Activated CD4-positive, alpha-beta T cell treated with anti-CD3 and anti-CD28 coated beads, Interleukin-2, amount 50 U/mL, for 1 hour (primary cell): ENCODE data around the gene CCDC136.

Source experiments
- DNase-seq: peaks from one replicate; pipeline ENCODE4 v3.0.0-alpha.2; 2020

CCDC136 gene

DNA sequence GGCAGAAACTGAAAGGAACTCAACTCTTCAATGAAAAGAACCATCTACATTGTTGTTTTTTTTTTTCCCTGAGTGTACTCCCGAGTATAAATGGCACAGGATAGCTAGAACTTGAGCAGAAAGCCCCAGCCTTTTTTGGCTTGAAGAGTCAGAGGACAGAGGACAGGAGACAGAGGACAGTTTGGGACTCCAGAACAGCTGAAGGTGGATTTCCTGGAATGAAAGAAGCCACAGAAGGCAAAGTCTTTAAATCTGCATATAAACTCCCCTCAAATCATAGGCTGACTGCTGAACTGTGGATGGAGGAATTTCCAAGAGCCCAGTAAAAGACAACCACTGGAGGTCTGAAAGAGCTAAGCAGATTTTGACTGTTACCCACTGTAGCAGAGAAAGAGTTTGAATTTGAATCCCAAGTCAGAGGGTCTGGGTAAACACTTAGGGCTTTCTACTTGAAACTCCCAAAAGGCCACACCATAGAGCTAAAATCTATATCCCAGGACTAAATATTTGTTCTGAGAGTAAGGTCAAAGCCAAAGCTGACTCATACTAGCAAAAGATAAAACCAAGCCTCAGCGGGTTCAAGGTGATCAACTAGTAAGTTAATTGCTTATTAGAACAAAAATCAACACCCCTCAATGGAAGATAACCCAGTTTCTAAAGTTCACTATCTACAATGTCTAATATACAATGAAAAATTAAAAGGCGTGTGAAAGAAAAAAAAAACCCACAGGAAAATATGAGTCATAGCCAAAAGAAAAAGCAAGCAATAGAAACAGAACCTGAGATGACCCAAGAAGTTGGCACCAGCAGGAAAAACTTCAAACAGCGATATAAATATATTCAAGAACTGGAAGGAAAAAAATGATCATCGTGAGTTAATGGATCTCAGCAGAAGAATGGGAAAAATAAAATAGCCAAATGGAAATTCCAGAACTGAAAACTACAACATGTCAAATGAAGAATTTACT lies 14.3 kb upstream of the CCDC136 start:
- DNase-seq: no peak

DNA sequence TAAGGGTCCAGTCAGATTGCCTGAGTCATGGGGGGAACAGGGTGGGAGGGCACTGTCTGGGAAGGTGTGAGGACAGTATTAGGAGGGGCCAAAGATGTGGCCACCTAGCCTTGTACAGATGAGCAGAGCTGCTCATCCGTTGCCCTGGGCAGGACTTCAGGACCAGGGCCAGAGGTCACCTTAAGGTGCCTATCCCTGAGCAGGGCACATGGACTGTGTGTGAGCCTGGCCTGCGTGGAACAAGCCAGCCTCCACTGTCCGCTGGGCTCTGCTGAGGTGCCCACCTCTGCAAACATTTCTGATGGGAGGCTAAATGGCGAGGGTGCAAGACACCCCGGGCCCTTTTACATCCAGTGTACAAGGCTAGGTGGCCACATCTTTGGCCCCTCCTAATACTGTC lies 12.8 kb upstream of the CCDC136 start:
- DNase-seq: no peak

DNA sequence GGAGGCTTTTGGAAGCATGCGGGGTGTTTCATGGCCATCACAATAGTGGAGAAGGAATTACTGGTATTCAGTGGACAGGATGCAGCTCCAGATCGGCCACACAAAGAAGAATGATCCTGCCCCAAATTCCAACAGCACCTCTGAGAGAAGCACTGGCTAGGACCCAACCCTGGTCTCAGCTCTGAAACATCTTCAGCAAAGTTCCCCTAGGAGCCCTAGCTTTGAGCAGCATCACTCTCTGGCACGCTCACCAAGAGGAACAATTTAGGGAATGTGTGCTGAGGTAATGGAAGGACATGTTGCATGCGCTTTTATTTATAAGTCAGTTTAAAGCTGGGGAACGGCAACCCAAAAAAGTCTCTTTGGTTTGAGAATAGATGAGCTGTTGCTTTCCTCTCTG lies 10.6 kb upstream of the CCDC136 start:
- DNase-seq: no peak

DNA sequence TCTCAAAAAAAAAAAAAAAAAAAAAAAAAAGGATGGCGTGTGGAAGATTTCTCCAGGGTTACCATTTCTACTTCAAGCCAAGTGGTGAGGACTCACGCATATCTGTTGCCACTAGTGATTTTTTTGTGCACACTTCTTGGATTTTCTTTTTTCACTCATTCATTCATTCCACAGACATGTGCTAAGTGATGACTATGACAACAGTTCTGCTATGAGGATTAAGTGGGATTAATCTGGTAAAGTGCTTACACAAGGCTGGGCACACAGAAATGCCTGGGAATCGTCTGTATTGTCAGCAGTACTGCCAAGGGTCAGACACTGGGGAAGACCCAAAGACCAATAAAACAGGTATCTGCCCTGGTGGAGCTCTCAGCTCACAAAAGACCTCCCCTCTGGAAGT lies 9.9 kb upstream of the CCDC136 start:
- DNase-seq: no peak

DNA sequence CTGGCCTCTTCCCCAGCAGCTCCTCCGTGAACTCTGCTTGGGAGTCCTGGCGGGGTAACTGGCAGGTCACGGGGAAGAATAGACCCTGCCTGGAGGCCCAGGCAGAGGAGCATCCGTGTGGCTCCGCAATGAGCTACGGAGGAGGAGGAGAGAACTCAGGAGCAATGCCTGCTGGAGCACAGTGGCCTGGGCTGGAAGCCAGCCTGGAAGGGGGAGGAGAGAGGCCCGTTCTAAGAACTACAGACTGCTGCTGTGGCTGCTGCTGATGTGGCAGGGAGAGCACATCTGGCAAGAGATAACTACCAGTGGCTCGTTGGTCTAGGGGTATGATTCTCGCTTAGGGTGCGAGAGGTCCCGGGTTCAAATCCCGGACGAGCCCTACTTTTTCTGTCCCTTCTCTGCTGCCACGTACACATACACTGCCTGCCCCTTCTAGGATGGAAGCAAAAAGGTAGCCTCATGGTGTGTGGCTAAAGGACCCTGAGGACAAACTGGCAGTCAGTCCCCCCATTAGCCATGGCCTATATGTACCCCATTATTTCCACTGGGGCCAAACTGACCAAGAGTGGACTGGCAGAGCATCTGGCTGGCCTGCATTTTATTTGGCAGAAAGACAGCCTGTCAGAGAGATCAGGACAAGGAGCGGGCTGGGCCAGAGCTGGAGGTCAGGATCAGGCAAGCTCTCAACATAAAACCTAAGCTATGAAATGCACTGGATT lies 8.5 kb upstream of the CCDC136 start:
- no peak for DNase-seq

DNA sequence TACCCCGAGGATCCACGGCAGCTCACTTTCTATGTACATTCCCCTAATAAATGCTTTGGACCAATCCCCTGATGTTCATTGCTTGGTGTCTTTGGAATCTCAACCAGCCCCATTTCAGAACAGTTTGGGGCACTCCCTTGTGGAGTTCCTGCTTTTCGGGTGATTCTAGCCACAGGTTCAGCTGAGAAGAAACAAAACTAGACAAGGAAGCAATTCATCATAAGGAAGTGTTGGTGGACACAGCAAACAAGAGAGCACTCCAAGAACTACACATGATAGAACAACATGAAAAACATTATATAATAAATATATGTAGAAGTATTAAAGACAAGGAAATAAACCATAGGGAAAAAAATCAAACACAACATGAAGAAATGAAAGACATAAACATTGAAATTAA lies 6.0 kb upstream of the CCDC136 start:
- DNase-seq: no peak

DNA sequence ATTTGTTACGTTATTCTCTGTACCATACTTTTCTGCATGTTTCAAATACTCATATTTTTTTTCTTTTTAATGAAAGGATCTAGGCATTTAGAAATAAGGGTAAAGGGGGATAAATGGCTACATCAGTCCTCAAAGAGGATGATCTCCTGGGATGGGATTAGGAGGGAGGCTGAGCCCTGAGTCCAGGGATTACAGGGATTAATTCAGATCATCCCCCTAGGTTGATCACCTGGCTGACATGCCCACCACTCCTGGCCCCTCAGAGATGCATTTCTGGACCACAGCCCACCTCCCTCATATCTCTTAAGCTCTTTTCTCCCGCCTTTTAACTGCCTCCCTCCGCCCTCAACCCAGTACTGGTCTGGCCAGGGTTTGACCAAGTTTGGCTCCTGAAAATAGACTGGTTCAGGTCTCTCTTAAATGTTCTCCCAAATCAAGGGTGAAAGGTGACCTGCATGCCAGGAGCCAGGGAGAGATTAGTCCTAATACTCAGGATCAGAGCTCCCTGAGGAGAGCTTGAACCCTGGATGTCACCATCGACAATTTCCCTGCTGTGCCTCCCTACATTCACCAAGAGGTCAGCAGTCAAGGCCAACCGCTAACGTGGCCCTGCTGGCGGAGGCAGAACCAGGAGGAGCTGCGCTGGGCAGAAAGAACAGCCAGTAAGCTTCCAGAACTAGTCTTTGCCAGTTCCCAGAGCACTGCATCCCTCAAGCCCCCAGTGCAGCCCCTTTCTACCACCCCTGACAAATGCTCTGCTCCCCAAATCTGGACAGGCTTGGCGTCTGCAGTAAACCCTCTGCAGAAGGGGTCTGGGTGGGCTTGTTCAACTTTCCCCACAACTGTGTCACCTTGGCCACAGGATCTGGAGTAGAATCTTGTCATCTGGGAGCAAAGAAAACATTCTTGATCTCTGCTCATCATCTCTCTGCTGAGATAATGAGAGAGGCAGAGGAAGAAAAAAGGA lies 3.0 kb upstream of the CCDC136 start:
- DNase-seq: no peak

DNA sequence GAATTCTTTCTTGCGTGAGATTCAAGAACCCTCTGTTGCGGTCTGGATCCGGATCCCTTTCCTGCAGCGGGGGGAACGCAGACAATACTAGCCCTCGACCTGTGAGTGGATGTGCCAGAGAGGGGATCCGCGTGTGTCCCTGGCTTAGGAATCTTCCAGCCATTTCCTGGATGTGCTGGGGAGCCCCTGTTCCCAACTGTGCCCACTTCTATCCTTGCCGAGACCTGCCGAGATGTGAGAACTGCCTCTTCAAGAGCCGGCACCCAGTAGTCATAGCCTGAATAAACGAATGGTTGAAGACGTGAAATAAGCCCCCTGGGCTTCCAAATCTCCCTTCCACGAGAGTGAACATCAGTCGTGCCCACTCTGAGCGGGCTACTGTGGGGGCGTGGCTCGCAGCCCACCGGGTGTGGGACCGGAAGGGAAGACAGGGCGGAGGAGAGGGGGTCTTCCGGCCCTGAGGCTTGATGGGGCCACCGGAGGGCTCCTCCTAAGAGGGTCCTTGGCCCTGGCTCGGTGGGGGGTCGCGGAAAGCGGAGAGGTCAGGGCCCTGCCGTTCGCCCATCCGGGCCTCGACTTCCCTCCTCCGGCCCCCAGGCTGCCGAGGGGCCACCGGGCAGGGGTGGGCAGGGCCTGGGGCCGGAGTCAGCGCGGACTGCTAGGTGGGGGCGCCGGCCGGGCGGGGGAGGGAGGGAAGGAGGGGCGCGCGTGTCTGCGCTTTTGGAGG lies 1.3 kb upstream of the CCDC136 start:
- no peak for DNase-seq

DNA sequence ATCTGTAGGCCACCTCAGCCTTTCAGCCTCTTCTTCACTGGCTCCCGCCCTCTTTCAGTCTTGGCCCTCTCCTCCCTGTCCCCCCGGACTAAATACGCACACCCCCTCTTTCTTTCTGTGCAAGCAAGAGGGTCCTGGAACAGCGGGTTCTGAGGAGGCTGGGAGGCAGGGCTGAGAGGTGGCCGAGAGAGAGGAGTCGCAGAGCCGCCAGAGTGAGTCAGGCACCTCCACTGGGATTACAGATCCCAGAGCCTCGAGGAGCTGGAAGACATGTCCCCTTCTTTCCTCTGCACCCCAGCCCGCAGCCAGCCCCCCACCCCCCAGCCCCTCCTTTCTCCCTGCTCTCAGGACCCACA lies 182 bp downstream of the CCDC136 start:
- no peak for DNase-seq

DNA sequence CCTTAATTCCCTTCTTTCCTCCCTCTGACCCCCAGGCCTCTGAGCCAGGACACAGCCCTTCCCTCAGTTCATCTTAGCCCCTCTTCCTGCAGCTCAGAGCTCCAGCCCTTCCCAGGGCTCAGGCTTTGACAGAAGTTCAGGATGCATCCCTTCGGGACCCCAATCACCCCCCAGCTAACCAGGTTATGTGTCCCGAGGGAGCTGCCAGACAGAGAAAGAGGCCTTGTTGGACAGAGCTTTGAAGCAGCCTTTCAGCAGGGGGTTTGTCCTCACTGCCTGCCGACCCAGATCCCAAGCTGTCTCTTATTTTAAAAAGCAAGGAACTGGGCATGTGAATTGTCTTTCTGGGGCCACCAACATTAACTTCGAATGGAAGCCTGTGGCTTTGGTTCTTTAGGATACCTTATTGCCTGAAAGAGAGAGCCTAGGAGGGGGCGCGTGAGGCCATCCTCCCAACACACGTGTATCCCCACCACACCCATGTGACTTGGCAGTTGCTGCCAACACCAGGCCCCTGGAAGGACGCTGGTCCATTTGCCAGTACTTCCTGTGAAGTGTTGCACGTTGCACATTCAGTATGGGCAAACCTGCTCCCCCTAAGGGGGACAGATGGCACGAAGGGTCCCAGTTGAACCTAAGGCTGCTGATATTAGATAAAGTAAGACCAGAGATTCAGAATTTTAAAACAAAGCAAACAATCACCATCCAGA lies 858 bp downstream of the CCDC136 start:
- no peak for DNase-seq

DNA sequence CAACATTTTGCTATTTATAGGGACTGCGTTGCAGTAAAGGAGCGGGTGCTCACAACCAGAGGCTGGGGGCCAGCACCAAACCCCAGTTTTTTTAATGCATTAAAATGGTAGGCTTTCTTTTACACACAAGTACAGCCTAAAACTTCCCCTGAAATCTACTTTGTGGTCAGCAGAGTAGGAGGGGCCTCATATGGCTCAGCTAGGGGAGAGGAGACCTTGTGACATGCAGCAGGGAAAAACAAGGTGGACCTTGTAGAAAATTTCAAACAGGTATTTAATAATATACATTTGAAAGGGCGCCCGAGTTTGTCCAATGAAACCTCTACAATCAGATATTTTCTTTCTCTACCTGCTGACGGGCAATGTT lies 1.4 kb downstream of the CCDC136 start:
- DNase-seq: no peak

DNA sequence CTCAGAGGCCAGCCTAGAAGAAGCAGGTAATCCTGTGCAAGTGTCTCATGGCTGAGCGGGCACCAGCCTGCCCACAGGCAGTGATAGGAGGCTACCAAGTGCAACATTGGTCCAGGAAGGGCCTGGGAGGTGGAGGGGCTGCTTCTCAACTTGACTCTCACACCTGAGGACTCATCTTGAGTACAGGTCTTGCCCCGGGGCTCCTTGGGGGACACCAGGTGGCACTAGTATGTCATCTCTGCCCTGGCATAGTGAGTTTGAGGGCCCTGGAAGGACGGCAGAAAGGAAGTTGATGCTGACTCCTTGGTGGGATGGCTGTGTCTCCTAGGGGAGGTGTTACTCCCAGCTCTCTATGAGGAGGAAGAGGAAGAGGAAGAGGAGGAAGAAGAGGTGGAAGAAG lies 2.3 kb downstream of the CCDC136 start:
- no peak for DNase-seq

DNA sequence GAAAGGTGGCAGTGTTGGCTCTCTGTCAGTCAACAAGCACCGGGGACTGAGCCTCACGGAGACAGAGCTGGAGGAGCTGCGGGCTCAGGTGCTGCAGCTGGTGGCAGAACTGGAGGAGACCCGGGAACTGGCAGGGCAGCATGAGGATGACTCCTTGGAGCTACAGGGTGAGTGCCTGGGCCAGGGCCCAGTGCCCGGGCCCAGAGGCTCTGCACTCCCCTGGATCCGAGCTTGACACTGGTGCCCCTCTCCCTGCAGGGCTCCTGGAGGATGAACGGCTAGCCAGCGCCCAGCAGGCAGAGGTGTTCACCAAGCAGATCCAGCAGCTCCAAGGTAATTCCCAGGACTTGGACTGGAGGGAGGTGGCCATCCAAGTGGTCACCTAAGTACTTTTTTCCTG lies 2.7 kb downstream of the CCDC136 start:
- DNase-seq: no peak

DNA sequence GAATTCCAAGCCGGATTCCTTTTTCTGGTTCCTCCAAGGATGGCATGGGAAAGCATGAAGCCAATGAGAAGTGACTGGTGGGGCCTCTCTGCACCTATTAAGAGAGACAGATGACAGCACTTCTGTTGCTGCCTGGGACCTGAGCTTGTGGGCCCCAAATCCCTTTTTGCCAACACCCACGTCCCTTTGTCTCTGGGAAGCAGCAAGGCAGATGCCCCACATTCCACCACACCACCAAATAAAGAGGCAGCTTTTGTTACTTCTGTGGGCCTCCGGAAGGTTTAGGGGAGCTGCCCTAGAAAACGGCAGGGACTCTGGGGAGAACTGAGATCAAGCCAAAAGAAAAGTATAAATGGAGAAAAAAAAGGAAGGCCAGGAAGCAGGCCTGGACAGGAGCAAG lies 3.4 kb downstream of the CCDC136 start:
- DNase-seq: no peak

DNA sequence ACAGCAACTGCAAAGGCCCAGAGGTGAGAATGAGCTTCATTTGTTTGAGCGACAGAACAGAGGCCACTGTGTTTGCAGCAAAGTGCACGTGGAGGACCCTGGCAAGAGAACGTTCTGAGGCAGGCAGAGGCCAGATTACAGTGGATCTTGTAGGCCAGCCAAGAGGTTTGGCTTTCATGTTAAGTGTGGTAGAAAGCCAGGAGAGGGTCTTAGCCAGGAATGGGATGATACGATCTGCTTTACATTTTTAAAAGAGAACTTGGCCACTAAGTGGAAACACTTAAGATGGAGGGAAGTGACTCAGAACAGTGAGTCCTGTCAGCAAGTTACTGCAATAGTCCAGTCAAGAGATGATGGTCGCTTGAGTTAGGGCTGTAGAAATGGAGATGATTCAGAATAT lies 4.6 kb downstream of the CCDC136 start:
- no peak for DNase-seq

DNA sequence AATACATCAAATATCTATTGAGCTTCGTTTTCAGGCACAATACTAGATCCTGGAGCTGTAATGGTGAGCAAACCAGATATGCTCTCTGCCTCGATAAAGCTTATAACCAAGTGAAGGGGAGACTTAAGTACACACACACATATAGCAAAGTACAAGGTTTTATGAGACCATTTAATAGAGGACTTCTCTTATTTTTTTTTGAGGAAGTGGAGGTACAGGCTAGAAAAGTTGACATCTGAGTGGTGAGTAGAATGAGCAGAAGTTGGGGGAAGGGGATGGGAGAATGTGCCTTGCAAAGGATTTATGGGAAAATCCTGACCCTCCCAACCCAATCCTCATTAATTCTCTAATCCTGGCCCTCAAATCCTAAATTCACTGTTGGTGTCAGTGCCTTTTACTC lies 7.7 kb downstream of the CCDC136 start:
- DNase-seq: no peak

DNA sequence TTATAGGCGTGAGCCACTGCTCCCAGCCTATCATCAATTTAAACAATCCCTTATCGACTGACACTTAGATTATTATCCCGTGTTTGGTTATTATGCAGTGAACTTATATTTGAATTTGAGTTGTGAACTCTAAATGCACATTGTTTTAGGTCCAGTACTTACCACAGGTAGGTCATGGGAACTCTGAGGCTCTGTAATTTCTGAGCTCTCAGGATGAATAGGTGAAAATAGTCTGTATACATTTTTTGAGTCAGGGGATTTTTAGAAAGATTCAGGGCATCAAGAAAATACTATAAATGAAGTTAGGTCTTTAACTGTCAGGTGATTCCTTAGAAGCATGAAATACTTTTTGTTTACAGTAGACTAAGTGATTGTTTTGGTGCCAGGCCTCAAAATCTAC lies 8.8 kb downstream of the CCDC136 start:
- no peak for DNase-seq

DNA sequence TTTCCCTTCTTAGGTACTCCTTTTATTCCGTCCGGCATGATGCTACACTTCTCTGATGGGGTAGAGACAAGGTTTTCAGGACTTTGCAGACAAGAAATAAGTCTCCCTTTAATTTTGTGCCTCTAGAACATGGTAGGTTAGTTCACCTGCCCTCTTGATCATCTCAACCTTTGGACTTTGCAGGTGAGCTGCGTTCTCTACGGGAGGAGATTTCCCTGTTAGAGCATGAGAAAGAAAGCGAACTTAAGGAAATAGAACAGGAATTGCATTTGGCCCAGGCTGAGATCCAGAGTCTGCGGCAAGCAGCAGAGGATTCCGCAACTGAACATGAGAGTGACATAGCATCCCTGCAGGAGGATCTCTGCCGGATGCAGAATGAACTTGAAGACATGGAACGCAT lies 9.2 kb downstream of the CCDC136 start:
- DNase-seq: no peak

DNA sequence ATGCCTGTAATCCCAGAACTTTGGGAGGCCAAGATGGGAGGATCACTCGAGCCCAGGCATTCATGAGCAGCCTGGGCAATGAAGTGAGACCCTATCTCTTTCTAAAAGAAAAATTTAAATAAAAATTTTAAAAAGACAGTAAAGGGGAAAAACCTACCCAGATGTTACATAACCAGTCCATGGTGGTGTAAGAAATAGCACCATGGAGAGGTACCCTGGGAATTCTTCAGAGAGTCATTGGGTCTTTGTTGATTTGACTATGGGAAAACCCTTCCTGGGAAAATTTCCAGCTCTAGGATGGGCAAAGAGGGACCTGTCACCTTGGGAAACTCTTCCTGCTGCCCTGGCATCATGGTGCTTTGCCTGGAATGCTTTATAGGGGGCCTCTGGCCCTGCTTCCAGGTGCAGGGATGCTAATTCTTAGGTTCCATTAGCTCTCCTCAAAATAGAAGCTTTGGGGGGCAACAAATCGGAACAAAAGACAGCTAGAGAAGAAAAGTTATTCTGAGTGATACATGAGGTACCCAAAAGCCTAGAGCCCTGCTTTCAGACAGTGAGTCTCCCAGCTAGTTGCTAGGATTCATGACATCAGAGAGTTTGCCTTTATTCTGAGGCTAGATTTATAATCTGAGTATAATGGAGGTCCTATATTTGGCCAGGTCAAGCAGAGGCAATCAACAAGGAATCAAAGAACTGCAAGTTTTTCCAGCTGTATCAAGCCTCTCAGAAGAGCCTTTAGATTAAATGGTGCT lies 10.1 kb downstream of the CCDC136 start:
- no peak for DNase-seq

DNA sequence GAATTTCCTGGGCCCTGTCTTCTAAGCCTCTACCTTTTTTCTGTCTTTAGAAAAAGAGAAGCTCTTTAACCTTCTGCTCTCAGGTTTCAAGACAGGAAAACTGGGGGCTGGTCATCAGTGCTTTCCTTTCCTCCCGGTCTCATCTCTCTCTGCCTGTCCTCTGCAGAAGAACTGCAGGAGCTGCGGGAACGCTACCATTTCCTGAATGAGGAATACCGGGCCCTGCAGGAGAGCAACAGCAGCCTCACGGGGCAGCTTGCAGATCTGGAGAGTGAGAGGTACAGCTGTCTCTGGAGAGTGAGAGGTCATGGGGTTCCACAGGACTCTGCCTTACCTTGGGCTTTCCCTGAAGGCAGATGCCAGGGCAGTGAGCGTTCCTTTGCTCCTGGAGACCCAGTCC lies 12.7 kb downstream of the CCDC136 start:
- no peak for DNase-seq

DNA sequence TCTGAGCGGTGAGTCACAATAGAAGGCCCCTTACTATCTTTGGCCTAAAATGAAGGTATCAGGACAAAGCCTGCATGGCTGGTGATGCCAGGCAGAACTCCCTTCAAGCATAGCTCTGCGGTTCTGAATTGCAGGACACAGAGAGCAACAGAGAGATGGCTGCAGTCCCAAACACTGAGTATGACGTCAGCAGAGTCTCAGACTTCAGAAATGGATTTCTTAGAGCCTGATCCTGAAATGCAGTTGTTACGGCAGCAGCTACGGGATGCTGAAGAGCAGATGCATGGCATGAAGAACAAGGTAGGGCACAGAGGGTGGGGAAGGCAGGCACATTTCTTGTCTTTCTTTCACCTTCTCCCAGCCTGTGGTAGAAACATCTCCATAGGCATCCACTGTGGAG lies 13.5 kb downstream of the CCDC136 start:
- DNase-seq: no peak
